Parathyroid adenoma (tissue), 2 donors: ENCODE measurements around the gene MBOAT1.

Experiments
- H2AFZ ChIP-seq: fragments of 300-600 bp; sonication (generic); one replicate; pipeline ENCODE4 v1.7.0; 2017; ENCODE audit warnings: antibody characterized with exemption, mild to moderate bottlenecking
- H3K27ac ChIP-seq: fragments of 300-600 bp; sonication (generic); one replicate; pipeline ENCODE4 v1.7.0; 2017
- H3K27me3 ChIP-seq: fragments of 300-600 bp; sonication (generic); one replicate; pipeline ENCODE4 v1.7.0; 2017; ENCODE audit warnings: low read length; ENCODE audit not compliant: control insufficient read depth, insufficient read depth
- H3K36me3 ChIP-seq: fragments of 300-600 bp; sonication (generic); one replicate; pipeline ENCODE4 v1.7.0; 2017; ENCODE audit warnings: low read length; ENCODE audit not compliant: control insufficient read depth, insufficient read depth
- H3K4me1 ChIP-seq: fragments of 300-600 bp; sonication (generic); one replicate; pipeline ENCODE4 v1.7.0; 2017; ENCODE audit warnings: control low read depth
- H3K4me2 ChIP-seq: fragments of 300-600 bp; sonication (generic); one replicate; pipeline ENCODE4 v1.7.0; 2017; ENCODE audit warnings: low read length
- H3K4me3 ChIP-seq: fragments of 300-600 bp; sonication (generic); one replicate; pipeline ENCODE4 v1.7.0; 2017; ENCODE audit warnings: low read depth, low read length
- H3K79me2 ChIP-seq: fragments of 300-600 bp; sonication (generic); one replicate; pipeline ENCODE4 v1.7.0; 2017; ENCODE audit warnings: control low read depth
- H3K9ac ChIP-seq: fragments of 300-600 bp; sonication (generic); one replicate; pipeline ENCODE4 v1.7.0; 2017; ENCODE audit warnings: mild to moderate bottlenecking
- H3K9me3 ChIP-seq: fragments of 300-600 bp; sonication (generic); one replicate; pipeline ENCODE4 v1.7.0; 2017; ENCODE audit warnings: low read length; ENCODE audit not compliant: control insufficient read depth
- TF ChIP-seq, protein P1 (sequence below): fragments of 300-600 bp; sonication (generic); IDR thresholded peaks from one replicate; pipeline ENCODE4 v1.7.0; 2017; ENCODE audit warnings: antibody characterized with exemption, mild to moderate bottlenecking
- donor health status: primary hyperparathyroidism.

Gene MBOAT1

DNA sequence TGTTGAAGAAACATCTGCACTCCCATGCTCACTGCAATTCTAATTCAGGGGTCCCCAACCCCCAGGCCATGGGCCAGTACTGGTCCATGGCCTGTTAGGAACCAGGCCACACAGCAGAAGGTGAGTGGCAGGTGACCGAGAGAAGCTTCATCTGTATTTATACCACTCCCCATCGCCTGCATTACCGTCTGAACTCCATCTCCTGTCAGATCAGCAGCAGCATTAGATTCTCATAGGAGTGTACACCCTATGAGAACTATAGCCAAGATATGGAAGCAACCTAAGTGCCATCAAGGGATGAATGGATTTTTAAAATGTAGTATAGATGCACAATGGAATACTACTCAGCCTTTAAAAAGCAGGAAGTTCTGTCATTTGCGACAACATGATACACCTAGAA, 53.2 kb downstream of the MBOAT1 start:
- H3K4me3 ChIP-seq, result no peak overlapping the region
- H3K4me2 ChIP-seq, result no peak overlapping the region
- H3K9ac ChIP-seq, result no peak overlapping the region
- no peak overlapping the region for H3K27ac ChIP-seq
- H2AFZ ChIP-seq, result no peak overlapping the region
- H3K79me2 ChIP-seq, result no peaks in the 10 kb centered on the region
- no peaks in the 10 kb centered on the region for H3K27me3 ChIP-seq
- H3K4me1 ChIP-seq, result no peaks in the 10 kb centered on the region
- no peaks in the 10 kb centered on the region for H3K36me3 ChIP-seq
- H3K9me3 ChIP-seq, result no peaks in the 10 kb centered on the region
- TF ChIP-seq, protein P1, sequence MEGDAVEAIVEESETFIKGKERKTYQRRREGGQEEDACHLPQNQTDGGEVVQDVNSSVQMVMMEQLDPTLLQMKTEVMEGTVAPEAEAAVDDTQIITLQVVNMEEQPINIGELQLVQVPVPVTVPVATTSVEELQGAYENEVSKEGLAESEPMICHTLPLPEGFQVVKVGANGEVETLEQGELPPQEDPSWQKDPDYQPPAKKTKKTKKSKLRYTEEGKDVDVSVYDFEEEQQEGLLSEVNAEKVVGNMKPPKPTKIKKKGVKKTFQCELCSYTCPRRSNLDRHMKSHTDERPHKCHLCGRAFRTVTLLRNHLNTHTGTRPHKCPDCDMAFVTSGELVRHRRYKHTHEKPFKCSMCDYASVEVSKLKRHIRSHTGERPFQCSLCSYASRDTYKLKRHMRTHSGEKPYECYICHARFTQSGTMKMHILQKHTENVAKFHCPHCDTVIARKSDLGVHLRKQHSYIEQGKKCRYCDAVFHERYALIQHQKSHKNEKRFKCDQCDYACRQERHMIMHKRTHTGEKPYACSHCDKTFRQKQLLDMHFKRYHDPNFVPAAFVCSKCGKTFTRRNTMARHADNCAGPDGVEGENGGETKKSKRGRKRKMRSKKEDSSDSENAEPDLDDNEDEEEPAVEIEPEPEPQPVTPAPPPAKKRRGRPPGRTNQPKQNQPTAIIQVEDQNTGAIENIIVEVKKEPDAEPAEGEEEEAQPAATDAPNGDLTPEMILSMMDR, result no peak

DNA sequence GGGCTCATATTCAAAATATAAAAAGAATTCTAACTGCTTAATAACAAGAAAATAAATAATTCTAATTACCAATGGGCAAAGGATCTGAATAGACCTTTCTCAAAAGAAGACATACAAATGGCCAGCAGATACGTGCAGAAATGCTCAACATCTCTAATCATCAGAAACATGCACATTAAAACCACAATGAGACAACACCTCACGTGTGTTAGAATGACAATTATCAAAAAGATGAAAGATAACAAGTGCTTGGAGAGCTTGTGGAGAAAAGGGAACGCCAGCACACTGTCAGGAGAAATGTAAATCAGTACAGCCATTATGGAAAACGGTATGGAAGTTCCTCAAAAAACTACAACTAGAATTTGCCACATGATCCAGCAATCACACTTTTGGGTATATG, 53.6 kb downstream of the MBOAT1 start:
- H3K36me3 ChIP-seq, result no peaks in the 10 kb centered on the region
- H3K4me3 ChIP-seq, result no peak overlapping the region
- H3K4me2 ChIP-seq, result no peak overlapping the region
- H3K9me3 ChIP-seq, result no peaks in the 10 kb centered on the region
- no peak overlapping the region for H2AFZ ChIP-seq
- no peak overlapping the region for H3K27ac ChIP-seq
- TF ChIP-seq, protein P1, result no peak
- H3K27me3 ChIP-seq, result no peaks in the 10 kb centered on the region
- no peak overlapping the region for H3K9ac ChIP-seq
- no peaks in the 10 kb centered on the region for H3K4me1 ChIP-seq
- no peaks in the 10 kb centered on the region for H3K79me2 ChIP-seq

DNA sequence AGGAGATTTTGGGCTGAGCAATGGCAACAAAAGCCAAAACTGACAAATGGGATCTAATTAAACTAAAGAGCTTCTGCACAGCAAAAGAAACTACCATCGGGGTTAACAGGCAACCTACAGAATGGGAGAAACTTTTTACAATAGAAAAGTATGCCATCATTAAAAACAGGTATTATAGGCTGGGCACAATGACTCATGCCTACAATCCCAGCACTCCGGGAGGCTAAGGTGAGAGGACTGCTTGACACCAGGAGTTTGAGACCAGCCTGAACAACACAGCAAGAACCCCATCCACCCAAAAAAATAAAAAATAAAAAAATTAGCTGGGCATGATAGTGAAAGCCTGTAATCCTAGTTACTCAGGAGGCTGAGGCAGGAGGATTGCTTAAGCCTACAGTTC, 55.4 kb downstream of the MBOAT1 start:
- Histone ChIP-seq H3K27me3 (no peaks in the 10 kb centered on the region), H2AFZ (no peak overlapping the region), H3K4me2 (no peak overlapping the region), H3K9ac (no peak overlapping the region), H3K9me3 (no peaks in the 10 kb centered on the region), H3K4me3 (no peak overlapping the region), H3K27ac (no peak overlapping the region), H3K4me1 (no peaks in the 10 kb centered on the region), H3K36me3 (no peaks in the 10 kb centered on the region), H3K79me2 (no peaks in the 10 kb centered on the region)
- TF ChIP-seq, protein P1, result no peak

DNA sequence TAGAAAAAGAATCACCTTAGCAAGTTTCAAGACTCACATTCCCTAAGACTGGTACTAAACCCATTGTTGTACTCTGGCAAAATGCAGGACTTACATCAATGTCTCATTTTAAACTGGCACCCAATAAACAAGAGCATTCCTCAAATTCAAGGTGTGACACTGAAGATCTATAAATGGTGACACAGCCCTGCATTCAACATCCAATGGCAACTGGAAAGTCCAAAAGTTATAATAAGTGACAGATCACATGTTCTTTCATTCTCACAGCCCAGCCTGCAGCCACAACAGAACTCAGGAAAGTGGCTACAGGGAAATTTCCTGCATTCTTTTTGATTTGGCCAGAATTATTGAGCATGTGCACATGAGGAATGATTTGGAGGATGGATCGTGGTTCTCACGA, 57.5 kb downstream of the MBOAT1 start:
- no peaks in the 10 kb centered on the region for H3K79me2 ChIP-seq
- no peaks in the 10 kb centered on the region for H3K9me3 ChIP-seq
- H3K4me3 ChIP-seq, result no peak overlapping the region
- H3K4me2 ChIP-seq, result no peak overlapping the region
- no peaks in the 10 kb centered on the region for H3K4me1 ChIP-seq
- TF ChIP-seq, protein P1, result no peak
- H2AFZ ChIP-seq, result no peak overlapping the region
- H3K27me3 ChIP-seq, result no peaks in the 10 kb centered on the region
- no peak overlapping the region for H3K27ac ChIP-seq
- no peaks in the 10 kb centered on the region for H3K36me3 ChIP-seq
- H3K9ac ChIP-seq, result no peak overlapping the region

DNA sequence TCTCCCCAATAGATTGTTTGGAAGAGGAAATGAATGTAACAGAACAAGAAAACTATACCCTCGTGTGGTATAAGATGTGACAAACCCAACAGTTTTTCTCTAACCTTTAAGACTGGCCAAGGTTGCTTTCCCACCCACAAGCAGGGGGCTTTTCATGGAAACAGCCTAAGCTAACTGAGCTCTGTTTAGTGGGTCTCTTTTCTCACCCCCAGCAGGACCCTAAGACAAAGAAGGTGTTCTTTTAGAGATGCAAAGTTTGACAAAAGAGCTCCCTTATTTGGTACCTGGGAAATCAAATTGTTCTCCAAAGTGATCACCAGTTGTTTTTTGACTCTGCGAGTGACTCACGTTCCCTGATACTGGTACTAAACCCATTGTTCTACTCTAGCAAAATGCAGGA, 59.1 kb downstream of the MBOAT1 start:
- H3K36me3 ChIP-seq, result no peaks in the 10 kb centered on the region
- TF ChIP-seq, protein P1, result no peak

More for the DNA sequence above, 59.1 kb downstream of the MBOAT1 start:
- Histone ChIP-seq H3K79me2 (no peaks in the 10 kb centered on the region), H3K9me3 (no peaks in the 10 kb centered on the region), H3K27me3 (no peaks in the 10 kb centered on the region), H2AFZ (no peak overlapping the region), H3K4me3 (no peak overlapping the region), H3K27ac (no peak overlapping the region), H3K4me1 (no peaks in the 10 kb centered on the region), H3K9ac (no peak overlapping the region), H3K4me2 (no peak overlapping the region)
